Measurements from ENCODE around the gene PRKG1. TPM values are rescaled to one million over a fixed set of nuclear protein-coding genes. Genes with fewer than 3 reads are reported as not detected.

The PRKG1 gene
- total and polyA plus RNA-seq, 2 experiments from 2014 or later, result 18.2 to 21.1 TPM

GRCh38 chr10:51876979-51877378 is 802.7 kb downstream of the PRKG1 start (continued):
- no peak for TF ChIP-seq ETS1 (IDR thresholded peaks at IDR 0.05)
- TF ChIP-seq EZH2 (IDR thresholded peaks at IDR 0.05; ENCODE audit: low read depth, unreplicated experiment), result no peak

- DNase-seq (ENCODE audit: low spot score) (no peak), ATAC-seq (no peak)
- H3K27ac Mint-ChIP-seq, result no peak overlapping the region
- no peak overlapping the region for H3K4me3 Mint-ChIP-seq
- H3K79me2 ChIP-seq (replicated peaks; ENCODE audit: insufficient read depth), result no peaks in the 10 kb centered on the region
- H3K27me3 Mint-ChIP-seq (ENCODE audit: insufficient read depth, low read depth, poor library complexity), result peaks cover 2% of the 10 kb centered on the region
- H3K4me2 ChIP-seq, result no peak overlapping the region
- TF ChIP-seq ZNF462 (CRISPR knock-in tag; IDR thresholded peaks at IDR 0.05) (no peak), CTCF (conservative IDR thresholded peaks at IDR 0.05; ENCODE audit: low read depth in 2 of 2) (peak in 1 of 2 experiments; percentile 7; a peak in 1 of 4 replicates)
- peaks cover 3% of the 10 kb centered on the region; the same call in 2 of the 3 replicates for H3K9me3 Mint-ChIP-seq
- H3K36me3 ChIP-seq (ENCODE audit: insufficient read depth), result no peaks in the 10 kb centered on the region
- no peaks in the 10 kb centered on the region for H4K20me1 ChIP-seq (replicated peaks; ENCODE audit: insufficient read depth)
- H3K36me3 Mint-ChIP-seq (ENCODE audit: low read depth), result no peaks in the 10 kb centered on the region
- no peak overlapping the region for H3K27ac ChIP-seq (ENCODE audit: low read depth)
- H3K4me1 Mint-ChIP-seq, result peaks cover 20% of the 10 kb centered on the region
- no peaks in the 10 kb centered on the region for H3K27me3 ChIP-seq (ENCODE audit: insufficient read depth)
- no peaks in the 10 kb centered on the region for H3F3A ChIP-seq (replicated peaks; ENCODE audit: low read depth)
- peaks cover 17% of the 10 kb centered on the region for H3K4me1 ChIP-seq (ENCODE audit: insufficient read depth)
- H3K4me3 ChIP-seq, result no peak overlapping the region
- H3K9me2 ChIP-seq (ENCODE audit: insufficient read depth), result no peaks in the 10 kb centered on the region
- H2AFZ ChIP-seq, result no peak overlapping the region
Observed at GRCh38 chr10:51877636-51878035, 803.3 kb downstream of the PRKG1 start.

All from GM23338 (cell line).